CD1c-positive myeloid dendritic cell (primary cell): ENCODE measurements around the gene FBXW7.

ENCODE experiments used
- DNase-seq: peaks from one replicate; pipeline ENCODE4 v3.0.0-alpha.2; 2016; ENCODE audit errors: extremely low spot score

Gene FBXW7

GRCh38 chr4:152427981-152428380 lies 107.9 kb downstream of the FBXW7 start:
- no peak for DNase-seq

DNA sequence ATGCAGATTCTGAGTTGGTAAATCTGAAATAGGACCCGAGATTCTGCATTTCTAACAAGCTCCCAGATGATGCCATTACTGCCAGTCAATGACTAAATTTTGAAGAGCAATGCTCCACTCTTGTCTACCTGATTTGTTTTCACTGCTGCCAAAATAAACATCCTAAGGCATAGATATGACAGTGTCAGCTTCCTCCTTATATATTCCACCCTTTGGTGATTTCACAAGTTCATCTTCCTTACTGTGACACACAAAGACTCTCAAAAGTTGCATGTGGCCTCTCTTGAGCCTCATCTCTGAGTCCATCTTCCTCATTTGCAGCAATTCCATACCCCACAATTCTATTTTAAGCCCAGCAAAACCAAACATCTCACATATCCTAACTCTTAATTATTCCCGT lies 110.9 kb downstream of the FBXW7 start:
- peak; percentile 61 for DNase-seq

GRCh38 chr4:152424396-152424795 lies 111.5 kb downstream of the FBXW7 start:
- peak; percentile 23 for DNase-seq

GRCh38 chr4:152422817-152423320 lies 113.0 kb downstream of the FBXW7 start:
- no peak for DNase-seq

DNA sequence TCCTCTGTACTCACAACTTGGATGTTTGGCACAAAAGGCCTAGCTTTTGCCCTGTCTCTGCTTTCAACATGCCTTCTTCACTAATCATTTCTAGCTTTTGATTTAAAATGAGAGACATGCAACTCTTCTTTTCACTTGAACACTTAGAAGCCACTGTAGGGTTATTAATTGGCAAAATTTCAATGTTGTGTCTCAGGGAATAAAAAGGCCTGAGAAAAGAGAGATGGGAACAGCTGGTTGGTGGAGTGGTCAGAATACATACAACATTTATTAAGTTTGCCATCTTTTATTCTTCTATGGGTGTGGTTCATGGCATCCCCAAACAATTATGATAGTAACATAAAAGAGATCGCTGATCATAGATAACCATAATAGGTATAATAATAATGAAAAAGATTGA lies 114.3 kb downstream of the FBXW7 start:
- DNase-seq, result no peak

DNA sequence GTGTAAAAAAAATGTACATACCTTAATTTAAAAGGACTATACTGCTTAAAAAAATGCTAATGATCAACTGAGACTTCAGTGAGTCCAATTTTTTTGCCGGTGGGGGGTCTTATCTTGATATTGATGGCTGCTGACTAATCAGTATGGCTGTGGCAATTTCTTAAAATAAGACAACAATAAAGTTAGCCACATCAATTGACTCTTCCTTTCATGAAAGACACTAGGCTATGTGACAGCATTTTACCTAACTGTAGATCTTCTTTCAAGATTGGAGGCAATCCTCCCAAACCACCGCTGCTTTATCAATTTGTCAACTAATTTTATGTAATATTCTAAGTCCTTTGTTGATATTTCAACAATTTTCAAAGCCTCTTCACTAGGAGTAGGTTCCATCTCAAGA lies 116.1 kb downstream of the FBXW7 start:
- no peak for DNase-seq

GRCh38 chr4:152417673-152418072 lies 118.2 kb downstream of the FBXW7 start:
- DNase-seq, result no peak

DNA sequence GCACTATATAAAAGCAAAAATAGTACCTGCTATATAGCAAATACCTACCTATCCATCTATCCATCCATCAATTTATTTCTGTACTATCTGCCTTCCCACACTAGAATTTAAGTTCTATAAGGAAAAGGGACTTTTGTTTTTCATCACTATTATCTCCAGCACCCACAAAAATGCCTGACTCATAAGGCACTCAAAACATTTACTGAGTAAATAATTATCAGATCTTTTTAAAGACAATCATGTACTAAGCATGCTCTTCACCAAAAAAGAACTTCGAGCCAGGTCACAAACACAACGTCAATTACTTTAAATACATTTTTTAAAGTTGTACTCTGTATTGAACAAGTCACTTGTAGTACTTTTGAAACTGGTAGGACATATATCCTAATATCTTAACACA lies 119.9 kb downstream of the FBXW7 start:
- DNase-seq, result no peak

DNA sequence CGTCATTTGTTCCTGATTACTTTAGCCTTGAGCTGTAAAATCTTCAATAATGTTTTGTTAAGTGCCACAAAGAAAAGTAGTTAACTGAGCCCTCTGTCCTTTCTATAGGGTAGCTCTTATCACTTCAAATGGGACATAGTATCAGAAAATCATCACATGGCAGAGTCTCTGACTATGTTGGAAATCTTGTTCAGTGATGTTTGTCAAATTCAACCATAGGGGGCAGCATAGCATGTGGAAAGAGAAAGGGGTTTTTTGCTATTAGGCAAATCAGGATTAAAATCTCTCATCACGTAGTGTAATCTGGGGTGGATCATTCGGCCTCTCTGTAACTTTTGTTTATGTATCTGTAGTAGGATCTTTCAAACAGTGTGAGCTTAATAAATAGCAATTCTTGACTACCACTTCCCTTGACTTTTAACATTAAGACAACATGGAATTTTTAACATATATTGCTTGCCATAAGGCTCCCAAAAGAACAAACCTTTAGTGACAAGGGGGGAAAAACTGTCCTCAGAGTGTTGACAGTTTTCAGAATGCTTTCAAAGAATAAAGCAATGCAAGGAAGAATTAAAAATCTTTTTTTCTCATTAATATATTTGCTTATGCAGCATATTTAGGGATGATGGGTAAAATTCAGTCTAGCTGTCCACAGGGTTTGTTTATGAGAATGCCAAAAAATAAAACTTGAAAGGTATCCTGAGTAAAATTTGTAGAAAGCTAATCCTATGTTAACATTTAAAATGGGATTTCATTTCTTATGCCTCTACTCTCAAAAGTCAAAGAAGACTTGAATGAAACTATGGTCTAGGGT lies 127.2 kb downstream of the FBXW7 start:
- peak; percentile 53 for DNase-seq

DNA sequence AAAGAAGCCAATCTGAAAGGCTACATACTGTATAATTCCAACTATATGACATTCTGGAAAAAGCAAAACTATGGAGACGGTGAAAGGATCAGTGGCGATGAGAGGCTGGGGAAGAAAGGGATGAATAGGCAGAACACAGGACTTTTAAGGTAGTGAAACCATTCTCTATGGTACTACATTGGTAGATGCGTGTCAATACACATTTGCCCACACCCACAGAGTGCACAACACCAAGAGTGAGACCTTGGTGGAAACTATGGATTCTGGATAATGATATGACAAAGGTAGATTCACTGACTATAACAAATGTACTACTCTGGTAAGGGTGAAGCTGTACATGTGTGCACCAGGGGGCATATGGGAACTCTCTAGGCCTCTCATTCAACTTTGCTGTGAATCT lies 134.5 kb downstream of the FBXW7 start:
- DNase-seq, result no peak

DNA sequence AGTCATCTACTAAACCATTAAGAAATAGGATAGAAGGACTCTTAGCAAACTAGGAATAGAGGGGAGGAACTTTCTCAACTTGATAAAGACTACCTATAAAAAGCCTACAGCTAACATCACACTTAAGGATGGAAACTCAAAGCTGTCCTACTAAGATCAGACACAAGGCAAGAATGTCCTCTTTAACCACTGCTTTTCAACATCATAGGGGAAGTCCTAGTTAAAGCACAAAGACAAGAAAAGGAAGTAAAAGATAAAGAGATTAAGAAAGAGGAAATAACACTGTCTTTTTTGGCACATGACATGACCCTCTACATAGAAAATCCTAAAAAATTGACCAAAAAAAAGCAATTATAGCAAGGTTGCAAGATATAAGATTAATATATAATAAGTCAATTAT lies 136.6 kb downstream of the FBXW7 start:
- DNase-seq, result peak; percentile 29

DNA sequence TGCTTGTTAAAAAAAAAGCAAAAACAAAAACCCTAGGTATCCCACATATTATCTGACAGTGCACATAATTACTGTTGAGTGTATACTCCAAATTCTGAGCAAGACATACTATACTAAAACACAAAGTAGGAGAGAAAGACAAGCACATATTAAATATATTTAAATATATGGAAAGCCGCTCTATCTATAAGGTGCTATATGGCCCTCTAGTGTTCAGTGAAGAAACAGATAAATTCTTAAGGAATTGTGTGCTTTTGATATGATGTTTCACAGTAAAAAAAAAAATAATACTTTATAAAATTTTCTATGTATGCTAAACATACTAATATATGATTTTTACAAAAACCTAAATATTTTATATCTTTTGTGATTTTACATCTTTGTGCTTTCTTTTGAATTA lies 137.8 kb downstream of the FBXW7 start:
- DNase-seq, result no peak

GRCh38 chr4:152394791-152395190 lies 141.1 kb downstream of the FBXW7 start:
- no peak for DNase-seq

- DNase-seq, result no peak
Observed at GRCh38 chr4:152392079-152392478, 143.8 kb downstream of the FBXW7 start.

GRCh38 chr4:152390216-152390615 lies 145.7 kb downstream of the FBXW7 start:
- no peak for DNase-seq

DNA sequence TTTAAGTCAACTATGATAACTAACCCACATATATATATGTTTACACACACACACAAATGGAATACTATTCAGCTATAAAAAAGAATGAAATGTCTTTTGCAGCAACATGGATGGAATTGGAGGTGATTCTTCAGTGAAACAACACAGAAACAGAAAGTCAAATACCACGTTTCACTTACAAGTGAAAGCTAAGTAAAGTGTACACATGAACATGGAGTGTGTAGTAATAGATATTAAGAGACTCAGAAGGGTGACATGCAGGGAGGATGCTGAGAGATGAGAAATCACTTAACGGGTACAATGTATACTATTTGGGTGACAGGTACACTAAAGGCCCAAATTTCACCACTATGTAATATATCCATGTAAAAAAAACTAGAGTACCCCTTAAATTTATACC lies 146.5 kb downstream of the FBXW7 start:
- no peak for DNase-seq

- no peak for DNase-seq
Observed at GRCh38 chr4:152385551-152385950, 150.3 kb downstream of the FBXW7 start.

DNA sequence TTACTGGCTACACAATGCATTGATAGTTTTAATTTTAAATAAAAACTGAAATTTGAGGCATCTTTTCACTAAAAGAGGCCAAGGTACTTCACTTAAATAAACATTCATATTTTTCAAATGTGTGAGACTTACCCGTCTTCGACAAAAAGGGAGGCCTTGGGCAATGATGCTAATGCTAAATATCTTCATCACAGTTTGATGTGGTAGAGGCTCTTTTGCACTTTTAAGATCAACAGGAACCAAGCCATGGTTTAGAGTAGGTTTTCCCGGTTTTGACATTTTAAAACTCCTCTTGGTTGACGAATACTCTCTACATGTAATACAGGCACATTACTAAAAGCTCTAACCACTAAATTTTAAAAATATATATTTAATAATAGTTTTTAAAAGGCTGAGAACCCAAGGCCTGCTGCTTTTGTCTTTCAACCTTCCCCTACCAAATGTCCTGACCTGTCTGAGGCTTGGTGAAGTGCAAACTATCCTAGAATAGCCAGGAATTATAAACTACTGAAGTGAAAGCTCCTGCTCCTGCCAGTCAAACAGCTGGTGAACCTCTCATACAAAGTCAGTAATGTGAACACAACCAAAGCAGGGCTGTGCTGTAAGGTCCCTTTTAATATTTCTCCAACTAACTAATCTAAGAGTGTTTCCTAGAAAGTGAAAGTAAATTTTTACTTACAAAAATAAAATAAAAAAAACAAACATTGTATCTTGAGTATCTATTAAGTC lies 153.7 kb downstream of the FBXW7 start:
- DNase-seq, result no peak

GRCh38 chr4:152380919-152381318 lies 155.0 kb downstream of the FBXW7 start:
- DNase-seq, result no peak

- no peak for DNase-seq
Observed at GRCh38 chr4:152380185-152380584, 155.7 kb downstream of the FBXW7 start.

GRCh38 chr4:152374606-152375285 lies 161.1 kb downstream of the FBXW7 start:
- DNase-seq, result no peak

GRCh38 chr4:152374153-152374552 lies 161.7 kb downstream of the FBXW7 start:
- DNase-seq, result no peak

GRCh38 chr4:152372444-152372843 lies 163.4 kb downstream of the FBXW7 start:
- no peak for DNase-seq
